ENCODE data around the gene MDH1.
A peak's percentile ranks its signal among the peaks of the same experiment; 100 is the strongest.

MDH1 gene

DNA sequence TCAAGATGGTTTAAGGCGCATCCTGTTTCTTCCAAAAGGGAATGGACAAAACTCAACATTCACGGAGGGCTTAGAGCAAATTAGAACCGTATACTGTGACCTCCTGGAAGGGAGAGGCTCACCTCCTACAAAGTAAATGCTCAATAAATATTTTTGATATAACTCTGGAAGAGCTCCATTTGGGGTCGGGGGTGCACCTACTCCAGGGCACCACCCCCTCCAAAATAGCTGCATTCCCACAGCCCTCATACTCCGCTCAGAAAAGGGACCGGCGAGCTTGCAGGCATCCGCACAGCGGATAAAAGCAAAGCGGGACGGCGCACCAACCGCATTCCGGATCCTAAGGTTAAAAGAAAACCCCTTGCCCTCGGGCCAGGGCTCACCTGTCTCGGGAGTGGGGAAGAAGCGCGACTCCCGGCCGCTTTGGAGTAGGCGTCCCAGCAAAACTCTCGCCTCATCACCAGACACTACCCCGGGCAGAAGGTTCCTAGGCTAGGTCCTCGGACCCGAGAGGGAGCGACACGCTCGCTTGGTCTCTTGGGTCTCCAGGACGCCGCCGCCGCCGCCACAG lies 864 bp upstream of the MDH1 start:
- H3K27ac ChIP-seq = peak overlapping the region; percentile 95

DNA sequence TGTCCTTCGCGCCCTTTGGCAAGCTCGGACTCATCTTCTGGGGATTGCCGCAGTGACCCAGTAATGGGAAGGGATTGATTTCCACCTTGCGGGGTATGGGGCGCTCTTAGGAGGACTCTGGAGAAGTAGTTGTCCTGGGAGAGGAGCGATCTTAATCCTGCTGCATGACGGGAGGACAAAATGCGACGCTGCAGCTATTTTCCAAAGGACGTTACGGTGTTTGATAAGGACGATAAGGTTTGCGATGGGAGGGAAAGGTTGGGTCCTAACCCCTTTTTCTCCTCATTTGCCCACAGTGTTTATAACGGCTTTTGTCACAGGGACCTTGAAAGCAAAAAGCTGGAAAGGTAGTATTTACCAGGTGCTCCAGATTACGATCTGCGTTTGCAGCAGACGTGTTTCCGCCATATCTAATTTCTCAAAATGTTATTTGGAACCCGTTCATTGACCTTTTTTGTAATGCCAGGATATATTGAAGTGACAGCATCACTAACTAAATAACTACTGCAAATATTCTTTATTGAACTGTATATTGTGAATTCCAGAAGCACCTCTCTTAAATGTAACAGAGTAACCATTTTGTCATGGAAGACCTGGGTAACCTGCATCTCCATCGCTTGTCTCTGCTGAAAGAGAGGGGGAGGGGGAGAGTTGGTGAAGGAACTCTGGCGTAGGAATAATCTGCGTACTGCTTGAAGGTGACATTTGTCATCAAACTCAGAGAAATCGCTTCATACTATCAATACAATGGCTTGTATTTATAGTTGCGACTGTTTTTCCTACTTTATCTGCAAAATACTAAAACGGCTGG lies 590 bp downstream of the MDH1 start:
- Histone ChIP-seq H3K9ac (peak overlapping the region; percentile 73), H3K79me2 (peaks cover 39% of the 10 kb centered on the region), H3K4me1 (no peaks in the 10 kb centered on the region), H3K9me3 (ENCODE audit: control insufficient read depth, low read length) (no peaks in the 10 kb centered on the region), H3K4me2 (ENCODE audit: low read length) (peak overlapping the region; percentile 75), H2AFZ (peak overlapping the region; percentile 82), H3K27ac (peak overlapping the region; percentile 95), H3K27me3 (ENCODE audit: control insufficient read depth, insufficient read depth, low read length) (no peaks in the 10 kb centered on the region), H3K36me3 (ENCODE audit: control insufficient read depth, insufficient read depth, low read length) (no peaks in the 10 kb centered on the region), H3K4me3 (ENCODE audit: low read depth, low read length) (peak overlapping the region; percentile 93)
- TF ChIP-seq, protein P1, sequence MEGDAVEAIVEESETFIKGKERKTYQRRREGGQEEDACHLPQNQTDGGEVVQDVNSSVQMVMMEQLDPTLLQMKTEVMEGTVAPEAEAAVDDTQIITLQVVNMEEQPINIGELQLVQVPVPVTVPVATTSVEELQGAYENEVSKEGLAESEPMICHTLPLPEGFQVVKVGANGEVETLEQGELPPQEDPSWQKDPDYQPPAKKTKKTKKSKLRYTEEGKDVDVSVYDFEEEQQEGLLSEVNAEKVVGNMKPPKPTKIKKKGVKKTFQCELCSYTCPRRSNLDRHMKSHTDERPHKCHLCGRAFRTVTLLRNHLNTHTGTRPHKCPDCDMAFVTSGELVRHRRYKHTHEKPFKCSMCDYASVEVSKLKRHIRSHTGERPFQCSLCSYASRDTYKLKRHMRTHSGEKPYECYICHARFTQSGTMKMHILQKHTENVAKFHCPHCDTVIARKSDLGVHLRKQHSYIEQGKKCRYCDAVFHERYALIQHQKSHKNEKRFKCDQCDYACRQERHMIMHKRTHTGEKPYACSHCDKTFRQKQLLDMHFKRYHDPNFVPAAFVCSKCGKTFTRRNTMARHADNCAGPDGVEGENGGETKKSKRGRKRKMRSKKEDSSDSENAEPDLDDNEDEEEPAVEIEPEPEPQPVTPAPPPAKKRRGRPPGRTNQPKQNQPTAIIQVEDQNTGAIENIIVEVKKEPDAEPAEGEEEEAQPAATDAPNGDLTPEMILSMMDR (IDR thresholded peaks at IDR 0.05) = no peak

More for the DNA sequence above, 864 bp upstream of the MDH1 start:
- Histone ChIP-seq H2AFZ (peak overlapping the region; percentile 82), H3K79me2 (peaks cover 38% of the 10 kb centered on the region), H3K4me1 (no peaks in the 10 kb centered on the region), H3K9ac (no peak overlapping the region), H3K9me3 (ENCODE audit: control insufficient read depth, low read length) (no peaks in the 10 kb centered on the region), H3K4me2 (ENCODE audit: low read length) (peak overlapping the region; percentile 79), H3K4me3 (ENCODE audit: low read depth, low read length) (peak overlapping the region; percentile 93), H3K36me3 (ENCODE audit: control insufficient read depth, insufficient read depth, low read length) (no peaks in the 10 kb centered on the region), H3K27me3 (ENCODE audit: control insufficient read depth, insufficient read depth, low read length) (no peaks in the 10 kb centered on the region)
- TF ChIP-seq, protein P1 (IDR thresholded peaks at IDR 0.05) = no peak

DNA sequence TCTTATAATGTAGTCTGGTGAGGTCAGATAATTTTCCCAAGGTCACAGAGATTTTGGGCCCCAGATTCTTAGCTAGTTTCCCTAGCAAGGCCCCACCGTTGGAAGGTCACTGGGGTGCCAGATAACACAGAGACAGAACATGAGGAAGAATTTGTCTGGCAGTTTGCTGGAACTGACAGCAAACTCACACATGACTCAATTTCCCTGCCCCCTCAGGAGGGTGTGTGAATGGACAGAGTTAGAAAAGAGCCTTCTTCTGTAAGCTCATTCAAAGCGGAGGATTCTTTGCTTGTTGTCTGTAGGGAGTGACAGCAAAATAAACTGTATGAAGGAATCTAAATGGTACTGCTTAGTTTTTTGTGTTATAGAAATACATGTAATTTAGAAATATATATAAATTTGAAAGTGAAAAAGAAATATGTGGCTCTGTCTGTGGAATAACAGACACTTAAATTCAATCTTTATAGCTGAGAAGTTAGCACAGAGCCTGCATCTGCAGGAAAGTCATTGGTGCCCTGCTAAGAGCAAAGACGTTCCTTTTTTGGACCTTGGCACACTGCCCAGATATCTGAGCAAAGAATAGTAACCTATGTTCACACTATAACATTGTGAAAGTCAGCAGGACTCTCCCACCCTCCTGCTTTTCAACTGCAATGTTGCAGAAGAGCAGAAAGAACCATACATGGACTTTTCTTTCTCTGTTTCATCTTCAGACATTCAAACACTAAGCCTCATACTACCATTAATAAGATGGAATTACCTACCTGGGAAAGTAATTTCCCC lies 2.1 kb downstream of the MDH1 start:
- no peak overlapping the region for H3K4me2 ChIP-seq (ENCODE audit: low read length)
- H3K27ac ChIP-seq = no peak overlapping the region
- H3K4me1 ChIP-seq = no peaks in the 10 kb centered on the region
- H2AFZ ChIP-seq = no peak overlapping the region
- H3K79me2 ChIP-seq = peaks cover 47% of the 10 kb centered on the region
- no peak overlapping the region for H3K4me3 ChIP-seq (ENCODE audit: low read depth, low read length)
- TF ChIP-seq, protein P1 (IDR thresholded peaks at IDR 0.05) = no peak
- H3K9ac ChIP-seq = no peak overlapping the region
- no peaks in the 10 kb centered on the region for H3K36me3 ChIP-seq (ENCODE audit: control insufficient read depth, insufficient read depth, low read length)
- no peaks in the 10 kb centered on the region for H3K9me3 ChIP-seq (ENCODE audit: control insufficient read depth, low read length)
- no peaks in the 10 kb centered on the region for H3K27me3 ChIP-seq (ENCODE audit: control insufficient read depth, insufficient read depth, low read length)

DNA sequence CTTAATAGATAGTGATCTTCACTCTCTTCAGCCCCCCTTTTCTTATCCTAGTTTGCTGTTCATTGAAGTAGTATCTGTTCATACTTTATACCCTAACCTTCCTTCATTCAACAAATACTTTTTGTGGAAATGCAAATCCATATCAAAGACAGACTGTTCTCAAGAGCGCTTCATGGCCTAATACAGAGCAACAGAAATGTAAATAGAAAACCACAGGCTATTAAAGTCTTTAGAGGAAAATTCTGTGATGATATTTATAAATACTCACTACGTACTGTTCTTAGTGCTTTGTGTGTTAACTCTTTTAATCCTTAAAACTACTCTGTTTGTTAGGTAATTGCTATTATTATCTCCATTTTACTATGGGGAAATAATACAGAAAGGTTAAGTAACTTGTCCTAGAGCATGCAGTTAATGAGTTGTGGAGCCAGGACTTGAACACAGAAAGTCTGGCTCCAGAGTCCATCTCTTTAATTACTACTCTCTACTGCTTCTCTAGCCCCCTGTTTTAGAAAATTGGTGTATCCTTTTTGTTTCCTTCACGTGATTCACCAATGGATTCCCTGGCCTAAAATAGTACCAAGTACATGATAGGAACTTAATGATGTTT lies 2.9 kb downstream of the MDH1 start:
- Histone ChIP-seq H3K9me3 (ENCODE audit: control insufficient read depth, low read length) (no peaks in the 10 kb centered on the region), H3K27me3 (ENCODE audit: control insufficient read depth, insufficient read depth, low read length) (no peaks in the 10 kb centered on the region), H3K79me2 (peaks cover 48% of the 10 kb centered on the region), H3K4me2 (ENCODE audit: low read length) (no peak overlapping the region), H3K4me3 (ENCODE audit: low read depth, low read length) (no peak overlapping the region), H3K27ac (no peak overlapping the region), H2AFZ (no peak overlapping the region), H3K9ac (no peak overlapping the region), H3K36me3 (ENCODE audit: control insufficient read depth, insufficient read depth, low read length) (no peaks in the 10 kb centered on the region), H3K4me1 (no peaks in the 10 kb centered on the region)
- TF ChIP-seq, protein P1 (IDR thresholded peaks at IDR 0.05) = no peak

Data from parathyroid adenoma (tissue), 2 donors.